ENCODE results near the gene DUSP16. TPM values are rescaled to one million over a fixed set of nuclear protein-coding genes. Genes with fewer than 3 reads are reported as not detected.
A peak's percentile ranks its signal among the peaks of the same experiment; 100 is the strongest.

Gene DUSP16
- polyA plus RNA-seq, 2 of the 4 experiments (the other 2 are of a cell fraction) = 18.2 to 34.7 TPM

GRCh38 chr12:12610711-12611110 is 48.0 kb upstream of the DUSP16 start:
- DNase-seq (ENCODE audit: low read depth in 1 of 2, low spot score in 1 of 2) = no peak
- no peak for ATAC-seq
- 94% methylated on average over 4 of the region's 4 CpGs for WGBS (ENCODE audit: missing lambda C conversion rate)
- FAIRE-seq = no peak
- Histone ChIP-seq H3K4me1 (peaks cover 32% of the 10 kb centered on the region), H3K4me3 (peak overlapping the region; percentile 65), H3K4me2 (peak overlapping the region; percentile 92), H3K9me3 (no peaks in the 10 kb centered on the region), H3K27ac (peak overlapping the region; percentile 89 to 91)
- ChIA-PET CTCF (interaction anchor here (0.6 kb wide), 1 partner anchor 213 kb away, joined by 4 read pairs; no protein-coding TSS in a partner anchor), POLR2A (interaction anchor here (0.9 kb wide), 1 partner anchor 72 kb away, joined by 3 read pairs; no protein-coding TSS in a partner anchor)
- no peak for TF ChIP-seq FOSB (CRISPR knock-in tag; IDR thresholded peaks at IDR 0.05)
- TF ChIP-seq RFX5 (IDR thresholded peaks at IDR 0.05) = no peak
- TF ChIP-seq FOSL2 (IDR thresholded peaks at IDR 0.05) = no peak
- no peak for TF ChIP-seq FOSL2 (CRISPR knock-in tag; IDR thresholded peaks at IDR 0.05)
- no peak for TF ChIP-seq KDM1A (IDR thresholded peaks at IDR 0.05; ENCODE audit: low read depth)
- no peak for TF ChIP-seq PHF8 (IDR thresholded peaks at IDR 0.05; ENCODE audit: borderline replicate concordance, low read depth)
- TF ChIP-seq ELK1 (IDR thresholded peaks at IDR 0.05; ENCODE audit: low read depth, low read length) = no peak
- no peak for TF ChIP-seq HOXB5 (CRISPR knock-in tag; IDR thresholded peaks at IDR 0.05)
- TF ChIP-seq ZNF302 (CRISPR knock-in tag; IDR thresholded peaks at IDR 0.05) = no peak

GRCh38 chr12:12609692-12610091 is 47.0 kb upstream of the DUSP16 start:
- H3K27ac ChIP-seq = no peak overlapping the region
- CTCF ChIA-PET = interaction anchor here (0.7 to 1.4 kb wide), 6 partner anchors 19 to 238 kb away, joined by 3 to 4 read pairs (median 3); no protein-coding TSS in a partner anchor
- H3K4me1 ChIP-seq = peaks cover 32% of the 10 kb centered on the region
- H3K4me2 ChIP-seq = no peak overlapping the region
- DNase-seq (ENCODE audit: low read depth in 1 of 2, low spot score in 1 of 2) (no peak), ATAC-seq (no peak), FAIRE-seq (no peak)
- TF ChIP-seq BHLHE40 (IDR thresholded peaks at IDR 0.05; ENCODE audit: low read depth, low read length) = no peak
- no peak for TF ChIP-seq POLR2AphosphoS2 (conservative IDR thresholded peaks at IDR 0.05; ENCODE audit: low read length)
- no peak for TF ChIP-seq EHMT2 (IDR thresholded peaks at IDR 0.05; ENCODE audit: low read depth)
- no peak for TF ChIP-seq HMGXB4 (CRISPR knock-in tag; IDR thresholded peaks at IDR 0.05; ENCODE audit: borderline replicate concordance)
- TF ChIP-seq FOSL2 (IDR thresholded peaks at IDR 0.05) = no peak
- no peak for TF ChIP-seq FOSL2 (CRISPR knock-in tag; IDR thresholded peaks at IDR 0.05)
- no peak for TF ChIP-seq POLR2A (IDR thresholded peaks at IDR 0.05; ENCODE audit: low read length)
- no peak for TF ChIP-seq E2F6 (IDR thresholded peaks at IDR 0.05; ENCODE audit: borderline replicate concordance, low read depth)
- no peak for TF ChIP-seq RARB (CRISPR knock-in tag; IDR thresholded peaks at IDR 0.05)
- no peak for TF ChIP-seq MAFK (IDR thresholded peaks at IDR 0.05; ENCODE audit: partially characterized antibody)
- TF ChIP-seq CBX8 (IDR thresholded peaks at IDR 0.05) = no peak
- no peaks in the 10 kb centered on the region for H3K9me3 ChIP-seq
- WGBS (ENCODE audit: missing lambda C conversion rate) = 89% methylated on average over 3 of the region's 3 CpGs
- H3K4me3 ChIP-seq = no peak overlapping the region
- POLR2A ChIA-PET = no interaction called here

- ChIA-PET CTCF (interaction anchor here (0.5 to 1.5 kb wide), 6 partner anchors 44 to 251 kb away, joined by 3 to 7 read pairs (median 4); partner anchors contain the start of gene BORCS5), POLR2A (interaction anchor here (0.7 kb wide), 1 partner anchor 232 kb away, joined by 3 read pairs; no protein-coding TSS in a partner anchor)
- Histone ChIP-seq H3K27ac (peak overlapping the region; percentile 38 to 76), H3K4me3 (no peak overlapping the region), H3K4me1 (peaks cover 30% of the 10 kb centered on the region), H3K9me3 (no peaks in the 10 kb centered on the region), H3K4me2 (no peak overlapping the region)
- TF ChIP-seq MAX (IDR thresholded peaks at IDR 0.05) (no peak), RAD21 (conservative IDR thresholded peaks at IDR 0.05 in 1 of 2, IDR thresholded peaks at IDR 0.05 in 1 of 2) (peak; percentile 70; a peak in 4 of 5 replicates), SMC3 (IDR thresholded peaks at IDR 0.05) (peak; percentile 64), CTCF (IDR thresholded peaks at IDR 0.05) (peak; percentile 42; the same call in 2 of the 3 replicates), HEYL (CRISPR knock-in tag; IDR thresholded peaks at IDR 0.05) (no peak)
- DNase-seq (ENCODE audit: low read depth in 1 of 2, low spot score in 1 of 2) = peak; percentile 28 to 68
- ATAC-seq = 0 out of 6 replicates have a peak, but pooled peaks of 1 of the 2 experiments have one; percentile 36
- FAIRE-seq = no peak
- 94% methylated on average over 1 of the region's 1 CpG for whole genome bisulfite sequencing (ENCODE audit: missing lambda C conversion rate)
These were observed 45.9 kb upstream of the DUSP16 start for GRCh38 chr12:12608557-12608957.

Measured in A549 (cell line).